Tibial nerve (tissue), 4 donors: ENCODE results near the gene KRTAP10-6. TPM values are rescaled to one million over a fixed set of nuclear protein-coding genes. Genes with fewer than 3 reads are reported as not detected.

Source experiments
- DNase-seq, 2 donors: peaks; one replicate each; pipeline ENCODE4 v3.0.0-alpha.2; 2019; ENCODE audit warnings: low spot score in 2 of 2
- H3K27ac ChIP-seq, 4 donors: fragments of 200-600 bp; sonication (generic) in 3 of 4; one replicate each; pipeline ENCODE4 v1.5.1; 2017 to 2019; ENCODE audit warnings: mild to moderate bottlenecking in 1 of 4
- H3K27me3 ChIP-seq, 2 donors: fragments of 200-600 bp; sonication (generic) in 1 of 2; one replicate each; pipeline versions ENCODE4 v1.5.1 to v1.6.0; 2017 to 2019
- H3K36me3 ChIP-seq, 3 donors: fragments of 200-600 bp; sonication (generic); one replicate each; pipeline ENCODE4 v1.5.1; 2018 to 2019
- H3K4me1 ChIP-seq, 4 donors: fragments of 200-600 bp; sonication (generic) in 3 of 4; one replicate each; pipeline ENCODE4 v1.5.1; 2017 to 2019
- H3K4me3 ChIP-seq, 4 donors: fragments of 200-600 bp; sonication (generic) in 3 of 4; one replicate each; pipeline ENCODE4 v1.5.1; 2017 to 2019; ENCODE audit warnings: mild to moderate bottlenecking in 1 of 4, moderate library complexity in 1 of 4
- H3K9me3 ChIP-seq, 4 donors: fragments of 200-600 bp; sonication (generic) in 3 of 4; one replicate each; pipeline ENCODE4 v1.5.1; 2017 to 2019
- CTCF ChIP-seq, 5 experiments: fragments of 200-600 bp in 3 of 5; fragments of 450-650 bp in 2 of 5; sonication (generic) in 3 of 5; IDR thresholded peaks; one replicate each; pipeline ENCODE4 v1.5.1; 2016 to 2019; ENCODE audit warnings: antibody characterized with exemption in 5 of 5, mild to moderate bottlenecking in 3 of 5, moderate library complexity in 2 of 5
- EP300 ChIP-seq, 2 donors: sonication (generic); formaldehyde crosslinking; IDR thresholded peaks; one replicate each; pipeline ENCODE4 v1.6.1; 2017; ENCODE audit warnings: antibody characterized with exemption in 2 of 2, mild to moderate bottlenecking in 1 of 2
- POLR2A ChIP-seq, 2 donors: fragments of 450-650 bp; IDR thresholded peaks; one replicate each; pipeline ENCODE4 v1.6.1; 2017; ENCODE audit warnings: antibody characterized with exemption in 2 of 2, mild to moderate bottlenecking in 2 of 2, moderate library complexity in 2 of 2
- WGBS, 2 donors: methylation state at CpG; one replicate each; pipeline ENCODE4 v1.1.5; 2018; 5-methylcytosine and 5-hydroxymethylcytosine counted together
- total RNA-seq, 4 donors: library from RNA; depleted of rRNA; stranded (reverse); fragments of >200 nt; gene quantifications; one replicate each; pipeline ENCODE4 v1.1.0, GENCODE V29; 2016

Gene KRTAP10-6
- total RNA-seq, 4 donors from 2014 or later, result not detected

DNA sequence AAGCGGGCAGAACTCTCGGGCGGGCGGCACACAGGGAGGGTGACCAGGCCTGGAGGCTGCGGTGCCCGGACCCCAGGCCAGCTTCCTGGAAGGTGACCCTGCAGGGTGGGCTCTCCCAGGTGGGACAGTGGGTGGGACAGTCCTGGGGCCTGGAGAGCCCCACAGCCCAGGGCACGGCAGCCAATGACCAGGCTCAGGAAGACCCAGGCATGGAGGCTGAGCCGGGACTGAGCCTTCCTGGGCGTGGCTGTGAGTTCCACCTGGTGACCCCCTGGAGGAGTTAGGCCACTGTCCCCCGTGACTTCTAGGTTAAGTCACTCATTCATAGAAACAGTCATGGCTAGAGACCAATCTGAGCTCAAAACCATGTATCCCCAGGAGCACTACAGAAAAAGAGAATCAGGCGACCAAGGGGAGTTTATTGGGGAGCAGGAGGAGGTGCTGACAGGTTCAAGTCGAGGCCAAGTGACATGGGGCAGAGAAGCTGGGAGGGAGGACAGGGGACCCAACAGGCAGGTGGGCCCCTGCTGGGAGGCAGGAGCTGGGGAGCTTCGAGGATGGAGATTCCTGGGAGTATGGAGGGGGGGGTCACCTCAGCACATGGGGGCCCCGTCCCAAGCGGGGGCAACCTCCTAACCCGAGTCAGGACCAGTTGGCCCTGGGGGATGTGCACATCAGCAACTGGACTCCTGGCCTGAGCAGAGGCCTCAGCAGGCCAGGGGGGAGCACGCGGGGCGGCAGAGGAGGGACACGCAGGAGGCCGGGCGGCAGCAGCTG lies 13.1 kb downstream of the KRTAP10-6 start:
- Histone ChIP-seq H3K27ac (no peak overlapping the region), H3K27me3 (no peaks in the 10 kb centered on the region), H3K9me3 (peaks cover 0 to 64% (median 3%) of the 10 kb centered on the region in 4 donors), H3K4me3 (no peak overlapping the region), H3K36me3 (no peaks in the 10 kb centered on the region), H3K4me1 (no peaks in the 10 kb centered on the region)
- DNase-seq, result no peak
- TF ChIP-seq EP300 (IDR thresholded peaks at IDR 0.05) (no peak), CTCF (IDR thresholded peaks at IDR 0.05) (no peak), POLR2A (IDR thresholded peaks at IDR 0.05) (no peak)
- WGBS, 2 donors, result 67 to 80% methylated on average over 14 to 20 of the region's 22 CpGs

DNA sequence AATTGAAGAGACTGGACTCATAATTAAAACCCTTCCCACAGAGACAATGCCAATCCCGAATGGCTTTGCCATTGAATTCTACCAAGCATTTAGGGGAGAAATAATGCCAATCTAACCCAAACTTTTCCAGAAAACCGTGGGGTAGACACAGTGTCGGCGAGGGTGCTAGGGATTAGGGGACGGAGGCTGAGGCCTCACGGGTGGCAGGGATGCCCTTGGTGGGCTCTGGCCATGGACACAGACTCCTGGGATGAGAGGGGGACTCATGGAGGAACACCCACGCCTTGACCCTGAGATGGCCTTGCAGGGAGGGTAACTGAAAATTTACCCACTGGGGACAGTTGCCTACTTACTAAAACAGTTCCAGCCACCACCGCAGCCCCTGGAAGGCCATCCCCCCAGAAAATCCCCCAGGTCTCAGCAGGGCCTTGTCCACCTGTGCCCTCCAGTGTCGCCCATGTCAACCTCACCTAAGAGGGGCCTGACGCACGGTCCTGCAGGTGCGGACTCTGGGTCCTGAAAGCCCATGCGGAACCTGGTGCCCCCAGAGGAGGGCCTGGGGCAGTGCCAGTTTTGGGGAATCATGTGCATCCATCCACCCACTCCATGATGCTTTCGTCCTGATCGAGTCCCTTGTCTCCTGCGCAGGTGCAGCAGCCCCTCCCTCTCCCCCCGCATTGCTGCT lies 13.8 kb downstream of the KRTAP10-6 start:
- TF ChIP-seq CTCF (IDR thresholded peaks at IDR 0.05), result no peak
- no peak for TF ChIP-seq EP300 (IDR thresholded peaks at IDR 0.05)
- no peak for TF ChIP-seq POLR2A (IDR thresholded peaks at IDR 0.05)
- no peak overlapping the region for H3K27ac ChIP-seq
- H3K4me3 ChIP-seq, result no peak overlapping the region
- peaks cover 0 to 64% (median 3%) of the 10 kb centered on the region in 4 donors for H3K9me3 ChIP-seq
- WGBS, 2 donors, result 93 to 94% methylated on average over 13 to 14 of the region's 17 CpGs
- no peaks in the 10 kb centered on the region for H3K27me3 ChIP-seq
- no peaks in the 10 kb centered on the region for H3K36me3 ChIP-seq
- H3K4me1 ChIP-seq, result no peaks in the 10 kb centered on the region
- DNase-seq, result no peak

GRCh38 chr21:44576025-44576420 lies 16.3 kb downstream of the KRTAP10-6 start:
- H3K36me3 ChIP-seq, result no peaks in the 10 kb centered on the region
- no peak overlapping the region for H3K4me3 ChIP-seq
- whole genome bisulfite sequencing, 2 donors, result 85 to 92% methylated on average over 10 of the region's 10 CpGs
- TF ChIP-seq POLR2A (IDR thresholded peaks at IDR 0.05), result no peak
- TF ChIP-seq EP300 (IDR thresholded peaks at IDR 0.05), result no peak
- no peak for TF ChIP-seq CTCF (IDR thresholded peaks at IDR 0.05)
- no peak overlapping the region for H3K27ac ChIP-seq
- H3K9me3 ChIP-seq, result peaks cover 0 to 65% (median 0%) of the 10 kb centered on the region in 4 donors
- no peaks in the 10 kb centered on the region for H3K4me1 ChIP-seq
- no peak for DNase-seq
- no peaks in the 10 kb centered on the region for H3K27me3 ChIP-seq

- H3K27me3 ChIP-seq, result no peaks in the 10 kb centered on the region
- 85 to 88% methylated on average over 20 of the region's 20 CpGs for WGBS, 2 donors
These were observed 16.8 kb downstream of the KRTAP10-6 start for GRCh38 chr21:44575307-44576024.

More at GRCh38 chr21:44575307-44576024, 16.8 kb downstream of the KRTAP10-6 start:
- Histone ChIP-seq H3K36me3 (no peaks in the 10 kb centered on the region), H3K27ac (no peak overlapping the region), H3K9me3 (peaks cover 0 to 61% (median 0%) of the 10 kb centered on the region in 4 donors), H3K4me3 (no peak overlapping the region), H3K4me1 (no peaks in the 10 kb centered on the region)
- no peak for DNase-seq
- TF ChIP-seq EP300 (IDR thresholded peaks at IDR 0.05) (no peak), CTCF (IDR thresholded peaks at IDR 0.05) (no peak), POLR2A (IDR thresholded peaks at IDR 0.05) (no peak)
